Mammary epithelial cell (primary cell): ENCODE results near the gene NFKBIZ.

ENCODE experiments used
- EZH2 ChIP-seq: IDR thresholded peaks from 2 replicates; pipeline ENCODE4 v1.6.1; 2012; ENCODE audit warnings: low read length, inconsistent platforms, borderline replicate concordance
- TF ChIP-seq, protein P1 (sequence below), 2 donors: IDR thresholded peaks in 1 of 2; conservative IDR thresholded peaks in 1 of 2; 2 replicates each; pipeline ENCODE4 v1.5.1; 2011 to 2012; ENCODE audit warnings: inconsistent platforms in 2 of 2, low read length in 2 of 2, mild to moderate bottlenecking in 2 of 2, control low read depth in 1 of 2, low read depth in 1 of 2; ENCODE audit not compliant: insufficient read depth in 1 of 2; ENCODE audit errors: extremely low read depth in 1 of 2

DNA sequence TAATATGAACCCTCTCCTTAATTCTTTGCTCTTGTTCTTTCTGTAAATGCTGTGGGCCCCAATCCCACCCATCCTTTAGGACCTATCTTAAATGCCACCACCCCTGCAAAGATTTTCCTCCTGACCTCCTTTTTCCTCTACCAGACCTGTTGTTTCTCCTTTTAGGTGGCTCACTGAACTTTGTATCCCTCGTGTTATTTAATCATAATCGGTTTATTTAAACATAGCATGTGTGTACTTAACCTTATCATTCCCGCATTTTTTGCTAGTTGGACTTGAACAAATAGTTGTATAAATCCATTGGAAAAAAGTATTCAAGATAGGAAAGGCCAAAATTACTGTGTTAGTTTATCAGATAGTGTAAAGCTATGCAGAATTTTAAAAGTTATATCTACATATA, 988 bp upstream of the NFKBIZ start:
- no peak for TF ChIP-seq EZH2
- TF ChIP-seq, protein P1, sequence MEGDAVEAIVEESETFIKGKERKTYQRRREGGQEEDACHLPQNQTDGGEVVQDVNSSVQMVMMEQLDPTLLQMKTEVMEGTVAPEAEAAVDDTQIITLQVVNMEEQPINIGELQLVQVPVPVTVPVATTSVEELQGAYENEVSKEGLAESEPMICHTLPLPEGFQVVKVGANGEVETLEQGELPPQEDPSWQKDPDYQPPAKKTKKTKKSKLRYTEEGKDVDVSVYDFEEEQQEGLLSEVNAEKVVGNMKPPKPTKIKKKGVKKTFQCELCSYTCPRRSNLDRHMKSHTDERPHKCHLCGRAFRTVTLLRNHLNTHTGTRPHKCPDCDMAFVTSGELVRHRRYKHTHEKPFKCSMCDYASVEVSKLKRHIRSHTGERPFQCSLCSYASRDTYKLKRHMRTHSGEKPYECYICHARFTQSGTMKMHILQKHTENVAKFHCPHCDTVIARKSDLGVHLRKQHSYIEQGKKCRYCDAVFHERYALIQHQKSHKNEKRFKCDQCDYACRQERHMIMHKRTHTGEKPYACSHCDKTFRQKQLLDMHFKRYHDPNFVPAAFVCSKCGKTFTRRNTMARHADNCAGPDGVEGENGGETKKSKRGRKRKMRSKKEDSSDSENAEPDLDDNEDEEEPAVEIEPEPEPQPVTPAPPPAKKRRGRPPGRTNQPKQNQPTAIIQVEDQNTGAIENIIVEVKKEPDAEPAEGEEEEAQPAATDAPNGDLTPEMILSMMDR (conservative IDR thresholded peaks at IDR 0.05 in 1 of 2, IDR thresholded peaks at IDR 0.05 in 1 of 2; ENCODE audit: extremely low read depth in 1 of 2, insufficient read depth in 1 of 2, low read depth in 1 of 2, low read length in 2 of 2) = no peak
